Fibroblast of peridontal ligament (primary cell): ENCODE measurements around the gene RAD51D.
A peak's percentile ranks its signal among the peaks of the same experiment; 100 is the strongest.
"Not testable (repeated sequence)": the region's sequence is repeated elsewhere in the genome, so short reads cannot be mapped to it uniquely, and the experiment has no call there.

ENCODE experiments used
- DNase-seq: peaks from one replicate; pipeline ENCODE4 v3.0.0-alpha.2; 2010; ENCODE audit errors: extremely low read depth

The RAD51D gene

DNA sequence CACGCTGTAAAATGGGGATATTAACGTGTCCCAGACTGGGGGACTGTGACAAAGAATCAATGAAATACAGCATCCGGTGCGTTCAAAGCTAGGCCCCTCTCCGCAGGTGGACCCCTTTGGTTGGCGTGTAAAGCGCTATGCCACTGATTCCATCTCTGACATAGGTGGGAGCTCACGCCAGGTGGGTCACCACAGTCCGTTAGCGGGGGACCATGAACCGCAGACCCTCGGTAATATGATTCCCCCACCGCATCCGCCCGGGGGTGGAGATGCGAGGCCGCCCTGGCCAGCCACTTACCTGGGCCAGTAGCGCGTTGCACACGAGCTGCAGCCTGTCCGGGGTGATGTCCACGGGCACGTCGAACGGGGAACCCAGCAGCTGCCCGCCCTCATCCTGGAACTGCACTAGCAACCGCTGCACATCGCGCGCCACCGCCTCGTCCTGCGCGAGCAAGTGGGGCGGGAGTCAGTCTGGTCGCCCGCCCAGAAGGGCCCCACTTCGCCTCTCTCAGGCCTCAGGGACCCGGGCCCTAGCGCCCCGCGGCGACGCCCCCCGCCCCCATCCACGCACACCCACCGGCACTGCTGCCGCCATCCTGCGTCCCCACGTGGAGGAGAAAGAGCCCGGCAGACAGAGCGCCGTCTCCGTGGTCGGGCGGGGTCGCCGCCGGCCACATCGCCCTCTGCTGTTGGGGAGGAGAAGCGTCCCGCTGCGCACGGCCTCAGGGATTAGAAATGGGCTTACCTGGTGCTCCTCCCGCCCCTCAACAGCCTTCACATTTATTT lies 22.2 kb upstream of the RAD51D start, which contains the start of gene NLE1:
Gene NLE1, minus strand, starts transcription at position 623 of the 786 bp plus-strand sequence. Its CDS starts 28 bp downstream, at position 595.
- peak; percentile 70 for DNase-seq

DNA sequence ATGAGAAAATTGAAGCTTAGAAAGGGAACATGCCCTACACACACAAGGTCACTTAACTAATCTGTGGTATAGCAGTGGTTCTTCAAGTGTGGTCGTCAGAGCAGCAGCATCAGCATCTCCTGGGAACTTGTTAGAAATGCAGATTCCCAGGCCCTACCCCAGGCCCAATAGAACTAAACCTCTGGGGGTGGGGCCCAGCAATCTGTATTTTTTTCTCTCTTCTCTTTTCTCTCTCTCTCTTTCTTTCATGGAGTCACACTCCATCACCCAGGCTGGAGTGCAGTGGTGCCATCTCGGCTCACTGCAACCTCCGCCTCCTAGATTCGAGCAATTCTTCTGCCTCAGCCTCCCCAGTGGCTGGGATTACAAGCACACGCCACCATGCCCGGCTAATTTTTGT lies 18.6 kb upstream of the RAD51D start:
- no peak for DNase-seq

GRCh38 chr17:35135322-35135721 lies 15.7 kb upstream of the RAD51D start:
- no peak for DNase-seq

- DNase-seq = no peak
Measured at GRCh38 chr17:35132816-35133550, 13.3 kb upstream of the RAD51D start.

DNA sequence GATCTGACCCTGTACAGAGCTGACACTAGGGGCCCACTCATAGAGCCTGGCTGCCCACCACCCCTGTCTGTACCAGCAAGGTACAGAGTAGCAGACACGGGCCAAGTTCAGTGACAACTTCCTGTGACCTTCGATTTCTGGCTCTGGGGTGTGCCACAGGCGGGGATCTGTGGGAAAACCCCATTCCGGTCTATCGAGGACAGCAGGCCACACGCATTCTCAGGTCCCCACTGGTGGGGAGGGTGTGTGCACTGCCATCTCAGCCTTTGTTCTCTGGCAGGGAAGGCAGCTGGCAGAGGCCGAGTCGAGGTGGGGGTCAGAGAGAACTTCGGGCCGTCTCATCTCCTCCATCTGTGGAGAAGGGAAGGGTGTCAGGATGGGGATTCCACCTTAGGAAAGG lies 12.4 kb upstream of the RAD51D start:
- DNase-seq = no peak

DNA sequence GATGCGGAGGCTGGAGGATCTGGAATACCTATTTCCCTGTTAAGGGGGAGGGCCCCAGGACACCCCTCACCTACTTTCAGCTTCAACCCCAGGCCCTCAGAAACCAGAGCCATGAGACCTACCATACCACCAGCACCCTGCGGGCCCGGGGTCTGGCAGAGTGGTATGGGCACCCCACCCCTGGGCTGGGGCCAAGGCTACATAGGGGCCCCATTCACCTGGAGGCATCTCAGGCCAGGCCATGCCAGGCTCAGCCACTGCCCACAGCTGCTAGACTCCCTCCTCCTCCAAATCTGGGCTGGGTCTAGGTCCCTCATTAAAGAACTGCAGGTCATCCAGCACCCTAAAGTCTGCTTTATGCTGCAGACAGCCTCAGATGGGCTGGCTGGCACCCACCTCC lies 10.7 kb upstream of the RAD51D start:
- DNase-seq = no peak

- no peak for DNase-seq
Measured at GRCh38 chr17:35129973-35130351, 10.3 kb upstream of the RAD51D start.

GRCh38 chr17:35129154-35129972 lies 9.7 kb upstream of the RAD51D start:
- DNase-seq = peak; percentile 57

DNA sequence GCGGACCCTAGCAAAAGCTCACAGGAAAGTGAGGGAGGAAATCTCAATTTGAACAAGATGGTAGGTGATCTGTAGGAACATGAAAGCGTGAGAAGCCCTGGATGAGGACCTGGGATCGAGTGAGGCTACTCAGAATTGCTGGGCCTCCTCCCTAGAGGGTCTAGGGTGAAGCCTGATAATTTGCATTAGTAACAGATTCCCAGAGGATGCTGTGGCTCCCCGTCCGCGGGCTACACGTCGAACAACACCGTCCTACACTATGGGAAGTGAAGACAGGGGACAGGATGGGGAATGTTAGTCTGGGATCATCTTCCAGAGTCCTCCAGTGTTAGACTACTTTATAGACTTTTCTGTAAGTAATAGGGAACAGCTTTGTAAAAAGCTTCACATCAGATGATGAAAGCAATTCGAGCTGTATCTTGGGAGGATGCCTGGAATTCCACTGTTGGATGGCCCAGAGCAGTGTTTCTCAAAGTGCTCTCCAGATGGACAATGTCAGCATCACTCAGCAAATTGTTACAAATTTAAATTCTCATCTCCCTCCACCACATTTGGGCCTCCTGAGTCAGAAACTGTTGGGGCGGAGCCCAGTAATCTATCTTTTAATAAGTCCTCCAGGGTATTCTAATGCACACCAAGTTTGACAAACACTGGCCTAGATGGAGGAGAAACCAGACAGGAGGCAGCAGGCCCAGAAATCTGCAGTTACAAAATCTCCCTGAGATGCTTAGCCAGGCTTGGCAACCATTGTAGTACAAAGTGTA lies 8.3 kb upstream of the RAD51D start:
- DNase-seq = peak; percentile 97

DNA sequence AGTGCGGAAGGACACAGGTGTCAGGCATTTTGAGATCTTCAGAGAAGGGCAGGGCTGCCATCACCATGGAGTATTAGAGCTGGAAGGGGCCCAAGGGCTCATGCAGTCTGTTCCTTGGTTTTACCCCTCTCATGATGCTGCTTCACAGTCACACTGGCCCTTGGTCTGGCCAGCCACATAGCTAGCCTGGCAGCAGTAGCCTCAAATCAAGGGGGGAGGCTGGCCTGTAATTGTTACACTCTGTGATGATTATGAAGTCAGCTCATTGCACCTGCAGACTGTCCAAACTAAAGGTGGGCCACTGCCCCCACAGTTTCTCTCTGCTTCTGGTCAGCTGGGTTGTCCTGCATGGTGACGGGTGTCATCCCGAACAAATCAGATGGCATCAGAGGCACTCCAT lies 1.7 kb upstream of the RAD51D start, which contains the start of gene FNDC8:
Gene FNDC8, plus strand, starts transcription at position 301 of the 400 bp plus-strand sequence. Its CDS starts 79 bp downstream, at position 380.
- DNase-seq = no peak

DNA sequence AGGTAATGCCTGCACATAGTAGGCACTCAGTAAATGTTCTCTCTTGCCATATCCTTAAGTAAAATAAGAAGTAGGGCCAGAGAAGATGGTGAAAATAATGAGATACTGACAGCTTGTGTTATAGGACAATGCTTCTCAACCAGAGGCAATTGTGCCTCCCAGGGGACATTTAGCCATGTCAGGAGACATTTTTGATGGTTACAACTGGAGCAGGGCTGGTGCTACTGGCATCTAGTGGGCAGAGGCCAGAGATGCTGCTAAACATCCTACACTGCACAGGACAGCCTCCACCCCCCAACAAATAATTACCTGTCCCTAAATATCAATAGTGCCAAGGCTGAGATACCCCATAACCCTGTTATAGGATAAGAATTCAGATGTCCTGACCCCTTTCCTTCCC lies 1.7 kb downstream of the RAD51D start:
- DNase-seq = peak; percentile 45

GRCh38 chr17:35116845-35117244 lies 2.8 kb downstream of the RAD51D start:
- no peak for DNase-seq

- DNase-seq = not testable (repeated sequence)
Measured at GRCh38 chr17:35110791-35111190, 8.9 kb downstream of the RAD51D start.

DNA sequence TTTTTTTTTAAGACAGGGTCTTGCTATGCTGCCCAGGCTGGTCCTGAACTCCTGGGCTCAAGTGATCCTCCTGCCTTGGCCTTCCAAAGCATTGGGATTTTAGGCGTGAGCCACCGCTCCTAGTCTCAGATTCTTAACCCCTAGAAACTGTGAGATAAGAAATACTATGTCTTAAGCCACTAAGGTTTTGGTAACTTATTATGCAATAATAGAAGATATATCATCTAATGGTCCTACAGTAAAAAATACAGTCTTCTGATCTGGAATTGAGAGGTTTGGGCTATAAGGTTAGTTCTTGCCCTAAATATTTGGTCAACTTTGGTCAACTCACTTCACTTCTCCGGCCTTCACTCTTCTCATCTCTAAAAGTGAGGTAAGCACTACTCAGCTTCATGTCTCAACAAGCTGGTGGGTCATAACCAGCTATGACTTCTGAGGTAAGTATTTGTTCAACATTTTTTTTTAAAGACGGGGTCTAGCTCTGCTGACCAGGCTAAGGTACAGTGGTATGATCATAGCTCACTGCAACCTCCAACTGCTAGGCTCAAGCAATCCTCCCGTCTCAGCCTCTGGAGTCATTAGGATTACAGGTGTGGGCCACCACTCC lies 14.7 kb downstream of the RAD51D start:
- no peak for DNase-seq

GRCh38 chr17:35103271-35103670 lies 16.4 kb downstream of the RAD51D start:
- no peak for DNase-seq

GRCh38 chr17:35101725-35102124 lies 17.9 kb downstream of the RAD51D start:
- DNase-seq = no peak

DNA sequence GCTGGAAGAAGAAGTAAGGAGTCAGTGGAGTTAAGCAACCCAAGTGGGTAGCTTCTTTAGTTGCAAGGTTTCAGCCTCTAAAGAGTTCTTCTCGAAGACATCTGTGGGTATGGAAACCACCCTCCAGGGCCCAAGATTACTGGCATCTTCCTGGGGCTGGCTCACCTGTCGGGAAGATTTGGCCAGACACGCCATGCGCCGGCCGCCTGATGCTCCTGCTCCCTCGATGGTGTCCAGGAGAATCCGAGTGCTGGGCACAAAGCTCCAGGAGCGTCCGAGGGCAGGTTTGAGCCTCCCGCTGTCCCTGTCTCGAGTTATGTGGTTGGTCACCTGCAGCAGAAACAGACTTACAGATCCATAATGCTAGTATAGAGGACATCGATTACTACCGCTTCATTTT lies 18.6 kb downstream of the RAD51D start:
- DNase-seq = no peak

GRCh38 chr17:35099908-35100307 lies 19.8 kb downstream of the RAD51D start:
- no peak for DNase-seq

- DNase-seq = no peak
Measured at GRCh38 chr17:35097776-35098175, 21.9 kb downstream of the RAD51D start.

DNA sequence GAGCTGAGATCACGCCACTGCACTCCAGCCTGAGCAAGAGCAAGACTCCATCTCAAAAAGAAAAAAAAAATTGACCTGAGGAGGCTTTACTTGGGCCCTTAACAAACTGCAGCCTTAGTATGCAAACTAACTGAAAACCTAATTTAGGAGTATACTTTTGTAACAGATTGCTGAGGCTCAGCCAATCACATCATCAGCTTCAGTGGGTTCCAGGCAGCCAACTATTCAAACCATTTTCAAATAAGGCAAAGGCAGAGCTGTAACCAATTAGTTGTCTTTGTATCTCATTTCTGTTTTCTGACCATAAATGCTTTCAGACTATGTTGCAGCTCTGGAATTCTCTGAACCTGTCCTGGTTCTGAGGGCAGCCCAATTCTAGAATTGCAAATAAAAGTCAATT lies 23.9 kb downstream of the RAD51D start:
- DNase-seq = peak; percentile 76

GRCh38 chr17:35094902-35095301 lies 24.8 kb downstream of the RAD51D start:
- DNase-seq = peak; percentile 93
